IgD-negative memory B cell (primary cell): Measurements from ENCODE around the gene PARP9. TPM values are rescaled to one million over a fixed set of nuclear protein-coding genes. Genes with fewer than 3 reads are reported as not detected.

Source experiments
- H3K27ac Mint-ChIP-seq, 3 donors: one replicate each; pipeline ENCODE4 v1.8.0; 2020 to 2022; ENCODE audit warnings: mild to moderate bottlenecking in 3 of 3, mixed read lengths in 3 of 3, moderate library complexity in 1 of 3
- H3K27me3 Mint-ChIP-seq: one replicate; pipeline ENCODE4 v1.8.0; 2021; ENCODE audit warnings: mixed read lengths
- H3K36me3 Mint-ChIP-seq: one replicate; pipeline ENCODE4 v1.8.0; 2020; ENCODE audit warnings: mild to moderate bottlenecking, mixed read lengths
- H3K4me1 Mint-ChIP-seq, 3 donors: one replicate each; pipeline ENCODE4 v1.8.0; 2020 to 2022; ENCODE audit warnings: mixed read lengths in 3 of 3, mild to moderate bottlenecking in 1 of 3
- H3K4me3 Mint-ChIP-seq, 4 donors: one replicate each; pipeline ENCODE4 v1.8.0; 2020 to 2022; ENCODE audit warnings: mild to moderate bottlenecking in 4 of 4, mixed read lengths in 4 of 4, moderate library complexity in 3 of 4
- H3K9me3 Mint-ChIP-seq, 3 donors: one replicate each; pipeline ENCODE4 v1.8.0; 2020 to 2021; ENCODE audit warnings: mixed read lengths in 3 of 3, mild to moderate bottlenecking in 1 of 3
- polyA plus RNA-seq: library from polyadenylated mRNA; unstranded; fragments of 300-500 nt; fragmentation: Illumina TruSeq; gene quantifications from one replicate; pipeline ENCODE4 v1.2.3, GENCODE V29; 2021

Gene PARP9
- 18.7 TPM for polyA plus RNA-seq

DNA sequence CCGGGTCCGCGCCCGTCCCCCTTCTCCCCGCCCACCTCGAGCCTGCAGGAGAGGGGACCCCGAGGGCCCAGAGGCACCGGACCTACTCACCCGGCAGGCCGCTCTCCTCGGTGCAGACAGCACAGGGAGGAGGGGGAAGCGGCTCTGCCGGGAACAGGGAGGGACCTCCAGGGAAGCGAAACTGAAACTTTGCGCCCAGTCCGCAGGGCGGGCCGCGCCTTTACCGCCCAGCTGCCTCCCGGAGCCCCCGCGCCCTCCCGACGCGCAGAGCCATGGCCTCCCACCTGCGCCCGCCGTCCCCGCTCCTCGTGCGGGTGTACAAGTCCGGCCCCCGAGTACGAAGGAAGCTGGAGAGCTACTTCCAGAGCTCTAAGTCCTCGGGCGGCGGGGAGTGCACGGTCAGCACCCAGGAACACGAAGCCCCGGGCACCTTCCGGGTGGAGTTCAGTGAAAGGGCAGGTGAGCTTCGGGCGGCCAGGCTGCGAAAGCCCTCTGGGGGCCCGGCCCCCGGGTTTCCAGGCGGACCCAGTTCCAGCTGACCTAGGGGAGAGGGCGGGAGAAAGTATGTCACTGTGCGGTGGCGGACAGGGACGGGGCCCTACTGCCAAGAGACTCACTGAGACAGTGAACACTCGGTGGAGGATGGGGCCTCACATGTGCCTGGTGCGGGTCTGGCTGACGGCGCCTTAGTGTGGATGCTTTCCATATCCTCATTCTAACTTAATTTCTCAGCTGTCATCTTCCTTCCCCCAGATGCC lies at the start of gene PARP9, which contains the start of gene DTX3L:
Gene PARP9, minus strand, starts transcription at position 146 of the 758 bp plus-strand sequence. CDS start 4,680 bp downstream, outside the sequence.
Gene DTX3L, plus strand, starts transcription at position 184 of the 758 bp plus-strand sequence. Its CDS starts 89 bp downstream, at position 273.
- peak within 1 kb of the TSS; percentile 86 to 96 (median 92) for H3K4me3 Mint-ChIP-seq
- peaks cover 9% of the 10 kb centered on the region for H3K36me3 Mint-ChIP-seq
- no peaks in the 10 kb centered on the region for H3K9me3 Mint-ChIP-seq
- peaks cover 51 to 70% (median 62%) of the 10 kb centered on the region in 3 donors for H3K4me1 Mint-ChIP-seq
- peak within 1 kb of the TSS; percentile 82 to 93 (median 93) for H3K27ac Mint-ChIP-seq
- no peaks in the 10 kb centered on the region for H3K27me3 Mint-ChIP-seq

DNA sequence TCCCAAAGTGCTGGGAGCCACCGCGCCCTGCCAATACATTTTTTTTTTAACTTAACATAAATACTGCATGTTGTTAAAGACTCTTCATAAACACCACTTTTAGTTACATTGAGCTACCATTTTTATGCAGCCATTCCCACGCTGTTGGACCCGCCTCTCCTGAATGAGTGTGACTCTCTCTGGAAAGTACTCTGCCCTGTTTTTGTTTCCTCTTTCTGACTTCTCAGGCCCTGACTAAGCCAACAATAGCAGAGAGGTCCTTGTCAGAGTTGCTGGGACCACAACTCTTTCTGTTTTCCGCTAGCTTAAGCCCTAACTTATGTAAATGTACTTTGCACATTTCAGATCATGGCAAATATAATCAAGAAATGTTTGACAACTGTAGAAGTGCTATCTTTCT lies 48.6 kb upstream of the PARP9 start:
- Mint-ChIP-seq H3K4me1 (peaks cover 24 to 33% (median 24%) of the 10 kb centered on the region in 3 donors), H3K27me3 (no peaks in the 10 kb centered on the region), H3K4me3 (no peak overlapping the region)

DNA sequence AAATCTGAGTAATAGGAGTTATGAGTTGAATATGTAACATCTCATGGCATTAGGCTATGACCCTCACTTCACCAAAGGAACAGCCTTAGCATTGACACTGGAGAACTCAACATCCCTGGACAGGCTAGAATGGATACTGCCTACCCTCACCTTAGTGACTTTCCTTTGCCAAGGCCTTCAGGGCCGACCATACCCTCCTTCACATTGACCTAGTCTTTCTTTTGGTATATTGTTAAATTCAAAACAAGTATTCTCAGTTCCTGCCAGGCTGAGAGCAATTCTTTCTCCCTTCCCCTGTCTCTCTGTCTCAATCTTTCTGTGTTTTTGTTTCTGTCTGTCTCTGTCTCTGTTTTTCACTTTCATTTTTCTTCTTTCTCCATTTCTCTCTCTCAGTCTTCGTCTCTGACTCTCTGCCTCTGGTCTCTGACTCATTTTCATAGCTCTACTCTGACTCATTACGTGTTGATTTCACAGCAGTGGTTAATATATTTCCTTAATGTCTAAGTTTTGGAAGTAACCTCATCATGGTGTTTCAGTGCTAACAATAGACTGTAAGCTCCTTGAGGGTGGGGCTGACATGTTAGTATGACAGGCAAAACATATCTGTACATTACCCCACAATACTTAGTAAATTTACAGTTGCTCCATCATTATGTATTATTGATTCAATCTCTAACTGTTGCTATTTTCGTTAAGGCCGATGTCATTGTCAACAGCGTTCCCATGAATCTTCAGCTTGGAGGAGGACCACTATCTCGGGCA lies 45.9 kb upstream of the PARP9 start:
- no peaks in the 10 kb centered on the region for H3K27me3 Mint-ChIP-seq
- H3K27ac Mint-ChIP-seq: peak overlapping the region; percentile 7 to 90 (median 59)
- peak overlapping the region in 3 of 4 donors; percentile 5 to 14 (median 6) for H3K4me3 Mint-ChIP-seq
- H3K4me1 Mint-ChIP-seq: peaks cover 14 to 22% (median 15%) of the 10 kb centered on the region in 3 donors
- H3K36me3 Mint-ChIP-seq: peaks cover 3% of the 10 kb centered on the region
- no peaks in the 10 kb centered on the region for H3K9me3 Mint-ChIP-seq

More for the DNA sequence above, 48.6 kb upstream of the PARP9 start:
- H3K27ac Mint-ChIP-seq: peak overlapping the region in 2 of 3 donors; percentile 26 to 83
- no peaks in the 10 kb centered on the region for H3K9me3 Mint-ChIP-seq
- peaks cover 5% of the 10 kb centered on the region for H3K36me3 Mint-ChIP-seq

DNA sequence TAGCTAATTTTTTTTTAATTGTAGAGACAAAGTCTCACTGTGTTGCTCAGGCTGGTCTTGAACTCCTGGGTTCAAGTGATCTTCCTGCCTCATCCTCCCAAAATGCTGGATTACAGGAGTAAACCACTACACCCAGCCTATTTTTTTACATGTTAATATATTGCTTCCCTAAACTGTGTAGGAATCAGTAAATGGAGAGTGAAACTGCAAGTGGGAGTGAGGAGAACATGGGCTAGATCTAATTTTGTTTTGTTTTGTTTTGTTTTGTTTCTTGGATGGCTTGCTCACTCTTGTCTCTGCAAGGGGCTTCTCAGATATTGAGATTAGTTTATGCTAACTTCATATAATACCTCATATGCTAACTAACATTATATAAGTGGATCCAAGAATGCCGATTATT lies 44.8 kb upstream of the PARP9 start:
- Mint-ChIP-seq H3K4me3 (no peak overlapping the region), H3K27me3 (no peaks in the 10 kb centered on the region), H3K4me1 (peaks cover 15 to 26% (median 18%) of the 10 kb centered on the region in 3 donors), H3K36me3 (peaks cover 3% of the 10 kb centered on the region), H3K27ac (peak overlapping the region in 2 of 3 donors; percentile 59 to 76), H3K9me3 (no peaks in the 10 kb centered on the region)

DNA sequence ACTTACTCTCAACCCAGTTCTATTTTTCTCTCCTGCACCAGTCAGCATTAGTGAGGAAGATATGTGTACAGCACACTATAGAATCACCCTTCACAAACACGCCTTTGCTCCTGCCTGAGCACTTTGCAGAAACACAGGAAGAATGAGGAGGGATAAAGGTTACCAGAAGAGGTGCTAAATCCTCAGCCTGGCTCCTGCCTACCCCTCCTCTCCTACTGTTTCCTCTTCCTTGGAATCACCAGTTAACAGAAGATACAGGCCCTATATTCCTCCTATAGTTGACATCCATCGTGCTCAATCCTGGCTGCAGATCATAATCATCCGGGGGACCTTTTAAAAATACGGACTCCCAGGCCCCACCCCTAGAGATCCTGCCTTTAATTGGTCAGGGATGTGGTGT lies 42.2 kb upstream of the PARP9 start:
- Mint-ChIP-seq H3K36me3 (peaks cover 10% of the 10 kb centered on the region), H3K9me3 (peaks cover 0 to 3% (median 0%) of the 10 kb centered on the region in 3 donors), H3K27me3 (no peaks in the 10 kb centered on the region), H3K27ac (peak overlapping the region in 1 of 3 donors; percentile 3), H3K4me3 (no peak overlapping the region), H3K4me1 (peaks cover 24 to 38% (median 27%) of the 10 kb centered on the region in 3 donors)

DNA sequence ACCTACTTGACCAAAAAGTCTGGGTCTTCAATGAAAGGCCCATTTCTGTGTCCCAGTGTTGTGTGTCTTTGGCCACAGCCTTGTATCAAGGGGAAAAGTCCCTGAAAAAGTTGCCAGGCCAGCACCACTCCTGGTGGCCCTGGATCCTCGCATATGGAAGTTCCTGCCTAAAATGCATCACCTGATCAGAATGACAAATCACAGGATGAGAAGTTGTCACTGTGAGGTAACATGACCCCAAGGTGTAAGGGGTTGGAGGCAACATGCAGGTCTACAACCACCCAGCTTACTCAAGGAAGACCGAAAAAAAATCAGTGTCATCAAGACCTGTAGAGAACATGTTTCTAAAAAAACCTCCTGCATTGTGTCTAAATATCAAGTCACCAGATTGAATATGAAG lies 39.0 kb upstream of the PARP9 start:
- Mint-ChIP-seq H3K27me3 (no peaks in the 10 kb centered on the region), H3K4me1 (peaks cover 23 to 29% (median 24%) of the 10 kb centered on the region in 3 donors)

DNA sequence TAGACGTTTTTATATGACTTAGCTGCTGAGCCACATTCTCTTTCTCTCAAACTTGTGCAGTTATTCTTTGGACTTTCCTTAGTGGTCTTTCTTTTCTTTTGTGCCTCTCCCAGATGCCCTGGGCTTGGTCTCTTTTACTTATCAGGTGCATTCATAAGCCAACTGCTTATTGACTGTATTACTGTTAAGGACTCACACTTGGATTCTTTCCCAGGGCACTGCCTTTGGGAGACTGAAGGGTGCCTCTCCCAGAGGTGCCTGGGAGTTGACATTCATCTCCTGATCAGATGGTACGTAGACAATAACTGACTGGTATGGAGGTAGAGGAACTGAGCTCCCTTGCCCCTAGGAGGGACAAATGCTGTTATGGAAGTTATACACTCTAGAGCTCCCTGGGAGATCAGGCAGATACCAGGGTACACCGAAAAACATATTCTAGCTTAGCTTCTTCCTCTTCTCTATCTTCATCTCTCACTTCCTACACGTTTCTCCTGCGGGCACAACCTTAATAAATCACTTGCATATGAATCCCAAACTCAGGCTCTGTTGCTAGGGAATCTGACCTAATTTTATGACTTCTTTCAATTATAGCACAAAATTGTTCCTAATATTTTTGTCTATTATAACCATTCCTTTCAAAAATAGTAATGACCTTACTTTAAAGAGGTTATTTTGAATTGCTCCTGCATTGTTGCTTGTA lies 38.1 kb upstream of the PARP9 start:
- no peak overlapping the region for H3K4me3 Mint-ChIP-seq
- peak overlapping the region in 2 of 3 donors; percentile 26 to 85 for H3K27ac Mint-ChIP-seq
- H3K27me3 Mint-ChIP-seq: no peaks in the 10 kb centered on the region
- H3K36me3 Mint-ChIP-seq: peaks cover 10% of the 10 kb centered on the region
- peaks cover 21 to 29% (median 24%) of the 10 kb centered on the region in 3 donors for H3K4me1 Mint-ChIP-seq
- H3K9me3 Mint-ChIP-seq: peaks cover 0 to 3% (median 0%) of the 10 kb centered on the region in 3 donors

More for the DNA sequence above, 39.0 kb upstream of the PARP9 start:
- Mint-ChIP-seq H3K9me3 (peaks cover 0 to 3% (median 0%) of the 10 kb centered on the region in 3 donors), H3K36me3 (peaks cover 10% of the 10 kb centered on the region), H3K27ac (peak overlapping the region in 1 of 3 donors; percentile 59), H3K4me3 (no peak overlapping the region)

DNA sequence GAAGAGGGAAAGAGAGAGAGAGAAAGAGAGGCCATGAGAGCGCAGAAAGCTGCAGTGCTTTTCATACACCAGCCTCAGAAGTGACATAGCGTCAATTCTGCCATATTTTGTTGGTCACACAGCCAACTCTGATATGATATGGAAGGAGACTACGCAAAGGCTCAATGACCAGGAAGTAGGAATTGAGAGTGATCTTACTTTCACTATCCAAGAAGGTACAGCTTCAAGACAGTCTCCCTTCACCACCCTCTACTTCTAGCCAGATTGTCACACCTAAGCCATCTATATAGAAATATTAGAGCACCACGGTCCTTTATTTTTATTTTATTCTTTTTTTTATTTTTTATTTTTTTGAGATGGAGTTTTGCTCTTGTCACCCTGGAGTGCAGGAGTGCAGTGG lies 34.5 kb upstream of the PARP9 start:
- H3K4me3 Mint-ChIP-seq: peak overlapping the region in 2 of 4 donors; percentile 53 to 85
- H3K9me3 Mint-ChIP-seq: peaks cover 0 to 5% (median 3%) of the 10 kb centered on the region in 3 donors
- peaks cover 21% of the 10 kb centered on the region for H3K36me3 Mint-ChIP-seq
- no peaks in the 10 kb centered on the region for H3K27me3 Mint-ChIP-seq
- H3K4me1 Mint-ChIP-seq: peaks cover 24 to 27% (median 25%) of the 10 kb centered on the region in 3 donors
- H3K27ac Mint-ChIP-seq: peak overlapping the region in 1 of 3 donors; percentile 72

DNA sequence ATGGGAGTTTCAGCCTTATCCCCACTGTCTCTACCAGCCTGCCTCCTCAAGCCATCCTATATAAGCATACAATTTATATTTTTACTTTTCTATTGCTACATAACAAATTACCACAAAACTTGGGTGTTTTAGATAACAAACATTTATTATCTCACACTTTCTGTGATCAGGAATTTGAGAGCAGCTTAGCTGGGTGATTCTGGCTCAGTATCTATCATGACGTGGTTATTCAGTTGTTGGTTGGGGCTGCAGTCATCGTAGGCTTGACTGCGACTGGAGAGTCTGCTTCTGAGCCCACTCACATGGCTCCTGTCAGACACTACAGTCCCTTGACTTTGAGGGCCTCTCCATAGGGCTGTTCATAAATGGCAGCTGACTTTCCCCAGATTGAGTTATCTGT lies 34.1 kb upstream of the PARP9 start:
- peak overlapping the region in 1 of 4 donors; percentile 85 for H3K4me3 Mint-ChIP-seq
- peaks cover 21% of the 10 kb centered on the region for H3K36me3 Mint-ChIP-seq
- peak overlapping the region in 1 of 3 donors; percentile 72 for H3K27ac Mint-ChIP-seq
- H3K27me3 Mint-ChIP-seq: no peaks in the 10 kb centered on the region
- peaks cover 22 to 25% (median 24%) of the 10 kb centered on the region in 3 donors for H3K4me1 Mint-ChIP-seq
- peaks cover 0 to 5% (median 3%) of the 10 kb centered on the region in 3 donors for H3K9me3 Mint-ChIP-seq

DNA sequence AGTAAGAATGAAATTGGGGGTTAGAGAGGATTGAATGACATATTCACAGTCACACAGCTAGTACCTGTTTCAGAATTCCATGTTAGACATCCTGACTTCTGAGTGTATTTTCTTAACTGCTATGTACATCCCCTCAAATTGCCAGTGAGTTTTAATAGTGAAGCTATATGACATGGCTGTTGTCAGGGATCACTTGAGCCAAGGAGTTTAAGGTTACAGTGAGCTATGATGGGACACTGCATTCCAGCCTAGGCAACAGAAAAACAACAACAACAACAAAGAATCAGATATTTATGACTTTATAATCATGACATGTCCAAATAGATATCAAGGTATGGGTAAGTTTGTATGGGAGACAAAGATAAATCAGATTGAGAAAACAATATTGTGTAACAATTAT lies 29.9 kb upstream of the PARP9 start:
- H3K4me3 Mint-ChIP-seq: no peak overlapping the region
- peaks cover 0 to 5% (median 0%) of the 10 kb centered on the region in 3 donors for H3K9me3 Mint-ChIP-seq
- H3K4me1 Mint-ChIP-seq: peaks cover 26 to 30% (median 28%) of the 10 kb centered on the region in 3 donors
- no peaks in the 10 kb centered on the region for H3K27me3 Mint-ChIP-seq
- H3K27ac Mint-ChIP-seq: no peak overlapping the region
- peaks cover 11% of the 10 kb centered on the region for H3K36me3 Mint-ChIP-seq

DNA sequence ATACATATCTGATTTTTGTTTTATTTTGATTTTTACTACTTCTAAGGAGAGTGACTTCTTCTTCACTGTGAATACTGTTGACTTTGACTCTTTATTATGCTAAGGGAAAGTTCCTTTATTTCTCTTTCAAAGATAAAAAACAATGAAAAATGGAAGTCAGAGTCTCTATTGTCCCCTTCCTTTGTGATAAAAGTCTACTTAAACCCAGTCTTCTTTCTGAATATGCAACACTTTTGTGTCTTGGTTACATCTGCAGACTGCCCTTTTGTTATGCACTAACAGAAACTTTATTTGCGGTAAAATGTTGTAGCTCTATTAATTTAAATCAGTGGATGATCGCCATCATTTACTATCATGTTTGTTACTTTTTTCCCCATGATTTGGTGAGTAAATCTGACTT lies 26.5 kb upstream of the PARP9 start:
- H3K27me3 Mint-ChIP-seq: no peaks in the 10 kb centered on the region
- H3K4me3 Mint-ChIP-seq: peak overlapping the region in 1 of 4 donors; percentile 79
- peaks cover 4% of the 10 kb centered on the region for H3K36me3 Mint-ChIP-seq
- H3K4me1 Mint-ChIP-seq: peaks cover 37 to 42% (median 42%) of the 10 kb centered on the region in 3 donors
- H3K9me3 Mint-ChIP-seq: no peaks in the 10 kb centered on the region
- peak overlapping the region in 1 of 3 donors; percentile 94 for H3K27ac Mint-ChIP-seq

DNA sequence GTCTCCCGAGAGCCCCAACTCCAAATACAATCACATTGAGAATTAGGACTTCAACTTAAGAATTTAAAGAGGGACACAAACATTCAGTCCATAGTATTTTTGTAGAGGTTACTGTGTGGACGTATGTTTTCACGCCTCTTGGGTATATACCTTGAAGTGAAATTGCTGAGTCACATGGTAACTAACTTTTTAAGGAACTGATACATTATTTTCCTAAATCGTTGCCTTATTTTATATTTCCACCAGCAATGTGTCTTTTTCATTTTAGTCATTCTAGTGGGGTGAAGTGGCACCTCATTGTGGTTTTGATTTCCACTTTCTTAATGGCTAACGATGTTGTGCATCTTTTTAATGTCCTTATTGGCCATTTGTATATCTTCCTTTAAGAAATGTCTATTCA lies 25.2 kb upstream of the PARP9 start:
- peak overlapping the region in 2 of 3 donors; percentile 32 to 94 for H3K27ac Mint-ChIP-seq
- H3K4me1 Mint-ChIP-seq: peaks cover 37 to 48% (median 43%) of the 10 kb centered on the region in 3 donors
- peaks cover 7% of the 10 kb centered on the region for H3K36me3 Mint-ChIP-seq
- H3K9me3 Mint-ChIP-seq: peaks cover 0 to 4% (median 0%) of the 10 kb centered on the region in 3 donors
- peak overlapping the region in 2 of 4 donors; percentile 20 to 79 for H3K4me3 Mint-ChIP-seq
- no peaks in the 10 kb centered on the region for H3K27me3 Mint-ChIP-seq

DNA sequence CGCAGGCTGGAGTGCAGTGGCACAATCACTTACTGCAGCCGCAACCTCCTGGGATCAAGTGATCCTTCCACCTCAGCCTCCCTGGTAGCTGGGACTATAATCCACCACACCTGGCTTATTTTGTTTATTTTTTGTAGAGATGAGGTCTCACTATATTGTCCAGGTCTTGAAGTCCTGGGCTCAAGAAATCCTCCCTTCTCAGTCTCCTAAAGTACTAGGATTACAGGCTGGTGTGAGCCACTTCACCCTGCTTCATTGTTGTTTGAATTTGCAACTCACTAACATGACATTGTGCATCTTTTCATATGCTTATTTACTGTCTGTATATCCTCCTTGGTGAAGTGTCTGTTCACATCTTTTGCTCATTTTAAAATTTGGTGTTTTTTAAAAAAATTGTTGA lies 23.5 kb upstream of the PARP9 start:
- peak overlapping the region in 1 of 3 donors; percentile 31 for H3K27ac Mint-ChIP-seq
- H3K36me3 Mint-ChIP-seq: peaks cover 15% of the 10 kb centered on the region

DNA sequence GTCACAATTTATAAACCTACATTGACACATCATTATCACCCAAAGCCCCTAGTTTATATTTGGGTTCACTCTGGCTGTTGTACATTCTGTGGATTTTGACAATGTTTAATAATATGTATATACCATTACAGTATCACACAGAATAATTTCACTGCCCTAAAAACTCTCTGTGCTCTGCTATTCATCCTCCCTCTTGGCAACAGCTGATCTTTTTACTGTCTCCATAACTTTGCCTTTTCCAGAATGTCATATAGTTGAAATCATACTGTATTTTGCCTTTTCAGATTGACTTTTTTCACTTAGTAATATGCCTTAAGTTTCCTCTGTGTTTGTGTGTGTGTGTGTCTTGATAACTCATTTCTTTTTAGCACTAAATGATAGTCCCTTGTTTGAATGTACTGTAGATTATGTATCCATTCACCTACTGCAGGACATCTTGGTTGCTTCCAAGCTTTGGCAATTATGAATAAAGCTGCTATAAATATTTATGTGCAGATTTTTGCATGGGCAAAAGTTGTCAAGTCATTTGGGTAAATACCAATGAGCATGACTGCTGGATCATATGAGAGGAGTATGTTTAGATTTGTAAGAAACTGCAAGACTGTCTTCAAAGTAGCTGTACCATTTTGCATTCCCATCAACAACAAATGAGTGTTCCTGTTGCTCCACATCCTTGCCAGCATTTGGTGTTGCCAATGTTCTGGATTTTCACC lies 22.8 kb upstream of the PARP9 start:
- H3K36me3 Mint-ChIP-seq: peaks cover 15% of the 10 kb centered on the region

More for the DNA sequence above, 23.5 kb upstream of the PARP9 start:
- Mint-ChIP-seq H3K4me3 (no peak overlapping the region), H3K4me1 (peaks cover 34 to 52% (median 46%) of the 10 kb centered on the region in 3 donors), H3K9me3 (peaks cover 0 to 11% (median 2%) of the 10 kb centered on the region in 3 donors), H3K27me3 (no peaks in the 10 kb centered on the region)

More for the DNA sequence above, 22.8 kb upstream of the PARP9 start:
- no peaks in the 10 kb centered on the region for H3K27me3 Mint-ChIP-seq
- peaks cover 31 to 57% (median 44%) of the 10 kb centered on the region in 3 donors for H3K4me1 Mint-ChIP-seq
- H3K9me3 Mint-ChIP-seq: peaks cover 2 to 17% (median 2%) of the 10 kb centered on the region in 3 donors
- peak overlapping the region; percentile 5 to 84 (median 69) for H3K27ac Mint-ChIP-seq
- H3K4me3 Mint-ChIP-seq: no peak overlapping the region
